ENCODE measurements around the gene PDE7B.

GRCh38 chr6:136050475-136050874 is 199.0 kb downstream of the PDE7B start:
- TF ChIP-seq POLR2A (IDR thresholded peaks at IDR 0.05): no peak
- no peak for TF ChIP-seq CTCF (IDR thresholded peaks at IDR 0.05)

Measured in Peyer's patch (tissue), 4 donors.